Measurements from ENCODE around the gene C20orf202. TPM values are rescaled to one million over a fixed set of nuclear protein-coding genes. Genes with fewer than 3 reads are reported as not detected.

Gene C20orf202
- polyA plus RNA-seq, 3 donors = 0.12 TPM; not detected in 2

DNA sequence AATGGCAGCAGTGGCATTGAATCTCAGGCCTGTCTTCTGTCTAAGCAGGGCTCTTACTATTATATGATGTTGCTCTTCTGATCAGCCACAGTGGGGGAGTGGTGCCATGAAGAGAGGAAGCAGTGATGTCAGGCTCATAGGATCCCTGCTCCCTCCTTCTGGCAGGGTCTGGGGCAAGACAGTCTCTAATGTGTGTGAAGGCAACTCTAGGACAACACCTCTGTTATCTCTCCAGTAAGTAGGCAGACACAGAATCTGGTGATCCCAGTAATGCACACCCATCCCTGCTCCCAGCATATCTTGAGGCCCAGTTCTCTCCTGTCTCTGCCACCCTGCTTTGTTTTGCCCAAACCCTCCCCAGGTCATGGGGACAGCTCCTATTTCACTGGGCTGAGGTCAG, 8.8 kb downstream of the C20orf202 start:
- Mint-ChIP-seq H3K36me3 (no peaks in the 10 kb centered on the region), H3K4me1 (peaks cover 3% of the 10 kb centered on the region), H3K4me3 (no peak overlapping the region), H3K27ac (no peak overlapping the region), H3K9me3 (no peaks in the 10 kb centered on the region), H3K27me3 (ENCODE audit: low read depth in 3 of 3) (peaks cover 5 to 19% (median 8%) of the 10 kb centered on the region in 3 donors)
- Histone ChIP-seq H3K79me2 (ENCODE audit: insufficient read depth, low read length) (no peaks in the 10 kb centered on the region), H3K4me3 (replicated peaks in 1 of 3; ENCODE audit: low read depth in 2 of 3, low read length in 3 of 3) (no peak overlapping the region), H2AFZ (ENCODE audit: insufficient read depth, low read depth, low read length, poor library complexity, severe bottlenecking) (no peak overlapping the region), H3K36me3 (replicated peaks in 1 of 2; ENCODE audit: control insufficient read depth in 1 of 2, insufficient read depth in 2 of 2, low read length in 2 of 2) (no peaks in the 10 kb centered on the region), H3K27me3 (ENCODE audit: control insufficient read depth in 2 of 2, insufficient read depth in 2 of 2, low read length in 2 of 2) (peaks cover 0 to 5% of the 10 kb centered on the region in 2 donors), H3K4me1 (ENCODE audit: control insufficient read depth in 1 of 2, insufficient read depth in 2 of 2, low read length in 2 of 2) (no peaks in the 10 kb centered on the region), H3K4me2 (replicated peaks; ENCODE audit: extremely low read depth, low read length, poor library complexity, severe bottlenecking) (no peak overlapping the region), H3K9me3 (replicated peaks in 1 of 2; ENCODE audit: control insufficient read depth in 1 of 2, insufficient read depth in 1 of 2, low read length in 2 of 2) (no peaks in the 10 kb centered on the region), H3K9ac (ENCODE audit: insufficient read depth, low read length, poor library complexity, severe bottlenecking) (no peak overlapping the region), H3K27ac (ENCODE audit: low read depth in 1 of 2, low read length in 2 of 2) (no peak overlapping the region), H4K20me1 (ENCODE audit: insufficient read depth, low read length) (no peaks in the 10 kb centered on the region)
- intact Hi-C loops (cut with micrococcal nuclease) = loop anchor here in 1 of 2 donors (5.0 kb wide), 2 partner anchors 255 to 400 kb away; no protein-coding TSS in a partner anchor
- TF ChIP-seq, protein P1, sequence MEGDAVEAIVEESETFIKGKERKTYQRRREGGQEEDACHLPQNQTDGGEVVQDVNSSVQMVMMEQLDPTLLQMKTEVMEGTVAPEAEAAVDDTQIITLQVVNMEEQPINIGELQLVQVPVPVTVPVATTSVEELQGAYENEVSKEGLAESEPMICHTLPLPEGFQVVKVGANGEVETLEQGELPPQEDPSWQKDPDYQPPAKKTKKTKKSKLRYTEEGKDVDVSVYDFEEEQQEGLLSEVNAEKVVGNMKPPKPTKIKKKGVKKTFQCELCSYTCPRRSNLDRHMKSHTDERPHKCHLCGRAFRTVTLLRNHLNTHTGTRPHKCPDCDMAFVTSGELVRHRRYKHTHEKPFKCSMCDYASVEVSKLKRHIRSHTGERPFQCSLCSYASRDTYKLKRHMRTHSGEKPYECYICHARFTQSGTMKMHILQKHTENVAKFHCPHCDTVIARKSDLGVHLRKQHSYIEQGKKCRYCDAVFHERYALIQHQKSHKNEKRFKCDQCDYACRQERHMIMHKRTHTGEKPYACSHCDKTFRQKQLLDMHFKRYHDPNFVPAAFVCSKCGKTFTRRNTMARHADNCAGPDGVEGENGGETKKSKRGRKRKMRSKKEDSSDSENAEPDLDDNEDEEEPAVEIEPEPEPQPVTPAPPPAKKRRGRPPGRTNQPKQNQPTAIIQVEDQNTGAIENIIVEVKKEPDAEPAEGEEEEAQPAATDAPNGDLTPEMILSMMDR (IDR thresholded peaks at IDR 0.05) = no peak
- DNase-seq = no peak

GRCh38 chr20:1212607-1213396, 9.5 kb downstream of the C20orf202 start:
- intact Hi-C loops (cut with micrococcal nuclease) = loop anchor here in 1 of 2 donors (5.0 kb wide), 2 partner anchors 256 to 401 kb away; no protein-coding TSS in a partner anchor
- H3K9me3 Mint-ChIP-seq = no peaks in the 10 kb centered on the region
- TF ChIP-seq, protein P1 (IDR thresholded peaks at IDR 0.05) = peak; percentile 89
- Histone ChIP-seq H3K27me3 (ENCODE audit: control insufficient read depth in 2 of 2, insufficient read depth in 2 of 2, low read length in 2 of 2) (peaks cover 0 to 5% of the 10 kb centered on the region in 2 donors), H3K27ac (ENCODE audit: low read depth in 1 of 2, low read length in 2 of 2) (no peak overlapping the region), H3K9ac (ENCODE audit: insufficient read depth, low read length, poor library complexity, severe bottlenecking) (no peak overlapping the region), H4K20me1 (ENCODE audit: insufficient read depth, low read length) (no peaks in the 10 kb centered on the region), H3K9me3 (replicated peaks in 1 of 2; ENCODE audit: control insufficient read depth in 1 of 2, insufficient read depth in 1 of 2, low read length in 2 of 2) (no peaks in the 10 kb centered on the region), H3K4me2 (replicated peaks; ENCODE audit: extremely low read depth, low read length, poor library complexity, severe bottlenecking) (no peak overlapping the region), H3K36me3 (replicated peaks in 1 of 2; ENCODE audit: control insufficient read depth in 1 of 2, insufficient read depth in 2 of 2, low read length in 2 of 2) (no peaks in the 10 kb centered on the region), H2AFZ (ENCODE audit: insufficient read depth, low read depth, low read length, poor library complexity, severe bottlenecking) (peak overlapping the region; percentile 13), H3K79me2 (ENCODE audit: insufficient read depth, low read length) (no peaks in the 10 kb centered on the region), H3K4me1 (ENCODE audit: control insufficient read depth in 1 of 2, insufficient read depth in 2 of 2, low read length in 2 of 2) (no peaks in the 10 kb centered on the region), H3K4me3 (replicated peaks in 1 of 3; ENCODE audit: low read depth in 2 of 3, low read length in 3 of 3) (no peak overlapping the region)
- peaks cover 3% of the 10 kb centered on the region for H3K4me1 Mint-ChIP-seq
- peaks cover 5 to 19% (median 8%) of the 10 kb centered on the region in 3 donors for H3K27me3 Mint-ChIP-seq (ENCODE audit: low read depth in 3 of 3)
- peak; percentile 37 to 56 (median 56) for DNase-seq
- 4% methylated on average over 16 of the region's 21 CpGs for WGBS (ENCODE audit: insufficient coverage)
- H3K27ac Mint-ChIP-seq = no peak overlapping the region
- H3K4me3 Mint-ChIP-seq = peak overlapping the region in 1 of 2 donors; percentile 66
- no peaks in the 10 kb centered on the region for H3K36me3 Mint-ChIP-seq
